Suppressor macrophage treated with lipopolysaccharide for 1 hour (primary cell): ENCODE results near the gene ADNP.

Experiments used
- DNase-seq, 3 donors: peaks; one replicate each; pipeline ENCODE4 v3.0.0-alpha.2; 2020 to 2022

ADNP gene

DNA sequence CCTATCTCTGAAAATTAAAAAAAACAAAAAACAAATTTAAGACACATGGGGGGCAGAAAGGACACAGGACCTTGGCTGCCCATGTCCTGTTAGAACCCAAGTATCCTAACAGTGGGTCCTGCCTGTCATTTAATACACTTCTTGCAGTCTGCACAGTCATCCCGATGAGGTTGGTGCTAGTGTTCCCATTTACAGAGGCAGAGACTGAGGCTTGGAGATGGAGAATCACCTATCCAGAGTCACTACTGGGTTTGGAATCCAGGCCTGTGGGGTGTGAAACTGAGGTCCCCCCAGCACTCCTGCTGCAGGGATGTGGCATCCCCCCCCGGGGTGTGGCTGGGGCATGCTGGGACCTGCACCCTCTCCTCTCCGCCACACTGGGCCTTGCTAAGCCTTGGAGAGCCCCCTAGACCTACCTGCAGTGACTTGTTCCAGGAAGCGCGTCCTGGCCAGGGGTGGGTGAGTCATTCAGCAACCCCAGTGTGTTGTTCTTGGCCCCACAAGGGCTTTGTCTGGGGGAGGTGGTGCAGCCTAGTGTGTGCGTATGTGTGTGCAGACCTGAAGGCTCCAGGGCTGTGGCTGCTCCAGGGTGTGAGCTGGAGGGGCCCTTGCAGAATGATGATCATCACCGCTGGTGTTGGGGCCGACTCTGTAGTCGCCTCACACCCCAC is 86.7 kb downstream of the ADNP start:
- no peak for DNase-seq

DNA sequence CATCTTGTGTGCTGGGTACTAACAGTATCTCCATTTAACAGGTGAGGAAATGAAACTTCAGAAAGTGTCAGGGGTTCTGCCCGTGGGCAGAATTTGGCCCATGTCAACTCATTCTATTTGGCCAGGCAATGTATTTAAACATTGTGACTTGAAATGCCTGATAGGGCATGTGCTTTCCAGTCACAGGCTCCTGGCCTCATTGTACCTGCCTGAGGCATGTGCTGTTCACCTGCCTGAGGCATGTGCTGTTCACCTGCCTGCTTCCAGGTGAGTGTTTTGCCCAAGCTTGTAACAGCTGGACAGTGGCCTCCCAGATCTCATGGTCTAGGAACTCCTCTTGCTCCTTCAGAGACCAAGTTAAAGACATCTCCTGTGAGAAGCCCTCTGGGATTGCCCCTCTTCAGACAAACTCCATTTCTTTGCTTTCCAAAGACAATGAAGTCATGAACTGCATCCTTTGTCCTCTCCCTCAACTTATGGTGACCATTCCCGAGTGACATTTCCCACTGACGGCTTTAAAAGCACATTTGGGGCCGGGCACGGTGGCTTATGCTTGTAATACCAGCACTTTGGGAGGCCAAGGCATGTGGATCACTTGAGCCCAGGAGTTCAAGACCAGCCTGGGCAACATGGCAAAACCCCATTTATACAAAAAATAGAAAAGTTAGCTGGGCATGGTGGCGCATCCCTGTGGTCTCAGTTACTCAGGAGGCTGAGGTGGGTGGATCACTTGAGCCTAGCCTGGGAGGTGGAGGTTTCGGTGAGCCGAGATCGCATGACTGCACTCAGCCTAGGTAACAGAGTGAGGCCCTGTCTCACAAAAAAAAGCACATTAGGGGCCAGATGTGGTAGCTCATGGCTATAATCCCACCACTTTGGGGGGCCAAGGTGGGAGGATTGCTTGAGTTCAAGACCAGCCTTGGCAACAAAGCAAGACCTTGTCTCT is 87.6 kb downstream of the ADNP start:
- no peak for DNase-seq

DNA sequence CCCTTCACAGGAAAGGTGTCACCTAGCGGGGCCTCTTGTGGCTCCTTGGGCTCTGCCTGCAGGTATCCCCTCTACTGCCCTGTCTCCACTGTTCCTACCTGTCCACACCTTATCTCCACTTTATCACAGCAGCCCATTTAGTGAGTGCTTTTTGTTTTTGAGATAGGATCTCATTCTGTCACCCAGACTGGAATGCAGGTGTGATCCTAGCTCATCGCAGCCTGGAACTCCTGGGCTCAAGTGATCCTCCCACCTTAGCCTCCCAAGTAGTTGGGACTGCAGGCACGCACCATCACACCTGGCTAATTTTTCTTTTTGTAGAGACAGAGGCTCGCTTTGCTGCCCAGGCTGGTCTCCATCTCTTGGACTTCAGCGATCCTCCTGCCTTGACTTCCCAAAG is 88.4 kb downstream of the ADNP start:
- DNase-seq: no peak
